Measurements from ENCODE around the gene LINGO3. TPM values are rescaled to one million over a fixed set of nuclear protein-coding genes. Genes with fewer than 3 reads are reported as not detected.
A peak's percentile ranks its signal among the peaks of the same experiment; 100 is the strongest.

Gene LINGO3
- total and polyA plus RNA-seq, 2 of the 4 experiments (the other 2 are of a cell fraction) = not detected

- ATAC-seq (ENCODE audit: low read depth) (0 out of 2 replicates have a peak, but pooled peaks have one; percentile 3), DNase-seq (peak; percentile 75)
- no peak overlapping the region for H4K5ac ChIP-seq (ENCODE audit: low read depth, low read length)
- no peaks in the 10 kb centered on the region for H3K27me3 ChIP-seq (ENCODE audit: control insufficient read depth, insufficient read depth, low read length)
- no peak overlapping the region for H4K8ac ChIP-seq (ENCODE audit: low read depth in 2 of 2, low read length in 2 of 2)
- H3K9me1 ChIP-seq (ENCODE audit: insufficient read depth, low read length) = no peaks in the 10 kb centered on the region; the same call in 1 of the 2 replicates
- H3K23ac ChIP-seq (ENCODE audit: low read depth, low read length) = peak overlapping the region; percentile 18; the same call in 1 of the 2 replicates
- H3K9ac ChIP-seq (ENCODE audit: low read depth, low read length) = peak overlapping the region; percentile 97
- H2BK15ac ChIP-seq (ENCODE audit: low read depth, low read length) = no peak overlapping the region
- peaks cover 70% of the 10 kb centered on the region for H4K20me1 ChIP-seq (ENCODE audit: insufficient read depth, low read length)
- H3K79me1 ChIP-seq (ENCODE audit: low read depth in 1 of 2, low read length in 2 of 2) = peaks cover 7 to 50% of the 10 kb centered on the region in 2 experiments
- no peak overlapping the region for H2AFZ ChIP-seq (replicated peaks; ENCODE audit: low read length, poor library complexity)
- H2AK9ac ChIP-seq (replicated peaks; ENCODE audit: low read depth, low read length, poor library complexity) = peak overlapping the region; percentile 89
- intact Hi-C loops (cut with micrococcal nuclease) = loop anchor here (5.0 kb wide), 1 partner anchor 114 kb away; no protein-coding TSS in a partner anchor
- peak overlapping the region; percentile 86 for H2AK5ac ChIP-seq (ENCODE audit: low read depth, low read length)
- H2BK5ac ChIP-seq (ENCODE audit: low read depth, low read length, poor library complexity, severe bottlenecking) = peak overlapping the region; percentile 66
- peak overlapping the region; percentile 56 for H3K4me2 ChIP-seq (ENCODE audit: low read depth, low read length)
- WGBS, 2 experiments (ENCODE audit: extremely low coverage in 2 of 2, insufficient read length in 1 of 2) = 32% methylated on average over 29 of the region's 43 CpGs; no CpG with 5 or more reads in 1 of the 2 experiments
- peak overlapping the region; percentile 71 for H3K4me3 ChIP-seq (ENCODE audit: insufficient read depth, low read depth, low read length)
- 0 out of 2 replicates have a peak overlapping the region, but pooled peaks have one; percentile 19 for H3K14ac ChIP-seq (replicated peaks; ENCODE audit: low read depth, low read length)
- peak overlapping the region; percentile 38; the same call in 1 of the 2 replicates for H3K56ac ChIP-seq (ENCODE audit: extremely low read depth, insufficient read depth, low read length)
- CTCF ChIA-PET = interaction anchor here (1.0 kb wide), 1 partner anchor 116 kb away, joined by 4 read pairs; no protein-coding TSS in a partner anchor
- peaks cover 16% of the 10 kb centered on the region for H3K4me1 ChIP-seq (ENCODE audit: control insufficient read depth, insufficient read depth, low read length)
- in situ Hi-C loops (cut with MboI; ENCODE audit: low sequenced_read_pairs) = loop anchor here (10.0 kb wide), 1 partner anchor 343 kb away; no protein-coding TSS in a partner anchor
- dilution Hi-C loops (cut with HindIII; ENCODE audit: low sequenced_read_pairs, unreplicated experiment) = no loop called here
- peaks cover 34% of the 10 kb centered on the region for H3K36me3 ChIP-seq (ENCODE audit: control insufficient read depth, insufficient read depth, low read length)
- no peaks in the 10 kb centered on the region for H3K9me3 ChIP-seq (ENCODE audit: control insufficient read depth, insufficient read depth, low read length)
- no peak overlapping the region for H2BK20ac ChIP-seq (ENCODE audit: low read depth, low read length)
- no peak overlapping the region for H2BK120ac ChIP-seq (ENCODE audit: low read depth, low read length)
- no TSS peak for BruUV-seq (replicated peaks)
- TF ChIP-seq, protein P1, sequence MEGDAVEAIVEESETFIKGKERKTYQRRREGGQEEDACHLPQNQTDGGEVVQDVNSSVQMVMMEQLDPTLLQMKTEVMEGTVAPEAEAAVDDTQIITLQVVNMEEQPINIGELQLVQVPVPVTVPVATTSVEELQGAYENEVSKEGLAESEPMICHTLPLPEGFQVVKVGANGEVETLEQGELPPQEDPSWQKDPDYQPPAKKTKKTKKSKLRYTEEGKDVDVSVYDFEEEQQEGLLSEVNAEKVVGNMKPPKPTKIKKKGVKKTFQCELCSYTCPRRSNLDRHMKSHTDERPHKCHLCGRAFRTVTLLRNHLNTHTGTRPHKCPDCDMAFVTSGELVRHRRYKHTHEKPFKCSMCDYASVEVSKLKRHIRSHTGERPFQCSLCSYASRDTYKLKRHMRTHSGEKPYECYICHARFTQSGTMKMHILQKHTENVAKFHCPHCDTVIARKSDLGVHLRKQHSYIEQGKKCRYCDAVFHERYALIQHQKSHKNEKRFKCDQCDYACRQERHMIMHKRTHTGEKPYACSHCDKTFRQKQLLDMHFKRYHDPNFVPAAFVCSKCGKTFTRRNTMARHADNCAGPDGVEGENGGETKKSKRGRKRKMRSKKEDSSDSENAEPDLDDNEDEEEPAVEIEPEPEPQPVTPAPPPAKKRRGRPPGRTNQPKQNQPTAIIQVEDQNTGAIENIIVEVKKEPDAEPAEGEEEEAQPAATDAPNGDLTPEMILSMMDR (conservative IDR thresholded peaks at IDR 0.05; ENCODE audit: low read depth, low read length) = no peak
- TF ChIP-seq ELK1 (IDR thresholded peaks at IDR 0.05; ENCODE audit: borderline replicate concordance, low read depth, low read length) = no peak
- H3K27ac ChIP-seq (ENCODE audit: insufficient read depth, low read length) = peak overlapping the region; percentile 88
- H3K18ac ChIP-seq (ENCODE audit: low read depth, low read length) = no peak overlapping the region; the same call in 1 of the 2 replicates
- H4K91ac ChIP-seq (ENCODE audit: insufficient read depth, low read depth, low read length) = no peak overlapping the region
- POLR2A ChIA-PET (ENCODE audit: unreplicated experiment) = interaction anchor here (0.5 to 0.6 kb wide), 3 partner anchors 11 to 33 kb away, joined by 3 to 8 read pairs (median 3); no protein-coding TSS in a partner anchor
- peak overlapping the region; percentile 66 for H3K4ac ChIP-seq (ENCODE audit: low read depth, low read length)
These were observed 36.5 kb downstream of the LINGO3 start for GRCh38 chr19:2271234-2272103.
